ENCODE data around the gene SPDYE8.
"Not testable (repeated sequence)": the region's sequence is repeated elsewhere in the genome, so short reads cannot be mapped to it uniquely, and the experiment has no call there.

GRCh38 chr7:72990146-72990913, 39.2 kb downstream of the SPDYE8 start:
- not testable (repeated sequence) for TF ChIP-seq CTCF, POLR2A (IDR thresholded peaks at IDR 0.05)

All from thyroid gland (tissue), 4 donors.